T-helper 9 cell (primary cell): ENCODE measurements around the gene LRRC52.

ENCODE experiments used
- DNase-seq: peaks from one replicate; pipeline ENCODE4 v3.0.0-alpha.2; 2020
- total RNA-seq, 2 donors: gene quantifications; one replicate each; lab custom pipeline; 2026; lab: John Stamatoyannopoulos, UW

LRRC52 gene
- total RNA-seq = 0 reads per million in 2 donors

- no peak for DNase-seq
These were observed at the start of gene LRRC52 for GRCh38 chr1:165543532-165544438. TSS of gene LRRC52 (plus strand) at chr1:165544000. CDS start at chr1:165544297, 297 bp downstream.

GRCh38 chr1:165494949-165495857, 48.6 kb upstream of the LRRC52 start:
- no peak for DNase-seq

GRCh38 chr1:165495858-165496205, 48.0 kb upstream of the LRRC52 start:
- no peak for DNase-seq

GRCh38 chr1:165496501-165496900, 47.3 kb upstream of the LRRC52 start:
- DNase-seq = no peak

- no peak for DNase-seq
These were observed 46.5 kb upstream of the LRRC52 start for GRCh38 chr1:165497069-165498013.

- no peak for DNase-seq
These were observed 42.4 kb upstream of the LRRC52 start for GRCh38 chr1:165501330-165501969.

- DNase-seq = no peak
These were observed 41.8 kb upstream of the LRRC52 start for GRCh38 chr1:165501970-165502348.

GRCh38 chr1:165507570-165507969, 36.2 kb upstream of the LRRC52 start:
- DNase-seq = no peak

- DNase-seq = no peak
These were observed 35.5 kb upstream of the LRRC52 start for GRCh38 chr1:165508291-165508690.

GRCh38 chr1:165512816-165513215, 31.0 kb upstream of the LRRC52 start:
- no peak for DNase-seq

- DNase-seq = no peak
These were observed 27.3 kb upstream of the LRRC52 start for GRCh38 chr1:165516469-165516868.

- no peak for DNase-seq
These were observed 23.2 kb upstream of the LRRC52 start for GRCh38 chr1:165520646-165521045.

- DNase-seq = no peak
These were observed 19.0 kb upstream of the LRRC52 start for GRCh38 chr1:165524639-165525285.

- DNase-seq = no peak
These were observed 18.1 kb upstream of the LRRC52 start for GRCh38 chr1:165525708-165526107.

- DNase-seq = no peak
These were observed 16.4 kb upstream of the LRRC52 start for GRCh38 chr1:165527251-165528007.

- DNase-seq = no peak
These were observed 12.8 kb upstream of the LRRC52 start for GRCh38 chr1:165531021-165531420.

- no peak for DNase-seq
These were observed 11.7 kb upstream of the LRRC52 start for GRCh38 chr1:165532053-165532452.

GRCh38 chr1:165533254-165533653, 10.5 kb upstream of the LRRC52 start:
- DNase-seq = no peak

- DNase-seq = no peak
These were observed 7.8 kb upstream of the LRRC52 start for GRCh38 chr1:165536016-165536415.

GRCh38 chr1:165537356-165538109, 6.3 kb upstream of the LRRC52 start:
- DNase-seq = no peak
